ENCODE data around the gene SLC39A11. TPM values are rescaled to one million over a fixed set of nuclear protein-coding genes. Genes with fewer than 3 reads are reported as not detected.

SLC39A11 gene
- total and polyA plus RNA-seq, 4 donors: 9.3 to 49.3 (median 24.7) TPM

- Histone ChIP-seq H3K4me1 (ENCODE audit: control insufficient read depth in 5 of 5, insufficient read depth in 5 of 5, low read length in 5 of 5) (peaks cover 0 to 20% (median 4%) of the 10 kb centered on the region in 5 donors), H3K9ac (ENCODE audit: insufficient read depth in 1 of 2, low read length in 2 of 2) (no peak overlapping the region), H3K27ac (ENCODE audit: low read depth in 1 of 2, low read length in 1 of 2) (no peak overlapping the region), H3K9me3 (ENCODE audit: control insufficient read depth in 4 of 4, insufficient read depth in 3 of 4, low read length in 3 of 4) (peaks cover 0 to 8% (median under 1%) of the 10 kb centered on the region in 4 donors), H3K36me3 (ENCODE audit: control insufficient read depth in 4 of 4, insufficient read depth in 4 of 4, low read length in 4 of 4) (no peaks in the 10 kb centered on the region), H3K4me3 (no peak overlapping the region), H3K27me3 (ENCODE audit: control insufficient read depth in 3 of 3, insufficient read depth in 3 of 3, low read length in 2 of 3) (no peaks in the 10 kb centered on the region)
- TF ChIP-seq, protein P1, sequence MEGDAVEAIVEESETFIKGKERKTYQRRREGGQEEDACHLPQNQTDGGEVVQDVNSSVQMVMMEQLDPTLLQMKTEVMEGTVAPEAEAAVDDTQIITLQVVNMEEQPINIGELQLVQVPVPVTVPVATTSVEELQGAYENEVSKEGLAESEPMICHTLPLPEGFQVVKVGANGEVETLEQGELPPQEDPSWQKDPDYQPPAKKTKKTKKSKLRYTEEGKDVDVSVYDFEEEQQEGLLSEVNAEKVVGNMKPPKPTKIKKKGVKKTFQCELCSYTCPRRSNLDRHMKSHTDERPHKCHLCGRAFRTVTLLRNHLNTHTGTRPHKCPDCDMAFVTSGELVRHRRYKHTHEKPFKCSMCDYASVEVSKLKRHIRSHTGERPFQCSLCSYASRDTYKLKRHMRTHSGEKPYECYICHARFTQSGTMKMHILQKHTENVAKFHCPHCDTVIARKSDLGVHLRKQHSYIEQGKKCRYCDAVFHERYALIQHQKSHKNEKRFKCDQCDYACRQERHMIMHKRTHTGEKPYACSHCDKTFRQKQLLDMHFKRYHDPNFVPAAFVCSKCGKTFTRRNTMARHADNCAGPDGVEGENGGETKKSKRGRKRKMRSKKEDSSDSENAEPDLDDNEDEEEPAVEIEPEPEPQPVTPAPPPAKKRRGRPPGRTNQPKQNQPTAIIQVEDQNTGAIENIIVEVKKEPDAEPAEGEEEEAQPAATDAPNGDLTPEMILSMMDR (IDR thresholded peaks at IDR 0.05; ENCODE audit: control extremely low read depth, extremely low read depth): no peak
- ATAC-seq (ENCODE audit: insufficient read depth, low FRiP score): no peak
- peak; percentile 32 to 94 (median 91) for DNase-seq
- WGBS, 2 donors: 65 to 67% methylated on average over 8 of the region's 8 CpGs
Observed at GRCh38 chr17:73043686-73044581, 48.6 kb downstream of the SLC39A11 start.

GRCh38 chr17:73042809-73043685 is 49.4 kb downstream of the SLC39A11 start:
- WGBS, 2 donors: 60 to 65% methylated on average over 7 of the region's 7 CpGs
- no peak overlapping the region for H3K27ac ChIP-seq (ENCODE audit: low read depth in 1 of 2, low read length in 1 of 2)
- ATAC-seq (ENCODE audit: insufficient read depth, low FRiP score): no peak

DNA sequence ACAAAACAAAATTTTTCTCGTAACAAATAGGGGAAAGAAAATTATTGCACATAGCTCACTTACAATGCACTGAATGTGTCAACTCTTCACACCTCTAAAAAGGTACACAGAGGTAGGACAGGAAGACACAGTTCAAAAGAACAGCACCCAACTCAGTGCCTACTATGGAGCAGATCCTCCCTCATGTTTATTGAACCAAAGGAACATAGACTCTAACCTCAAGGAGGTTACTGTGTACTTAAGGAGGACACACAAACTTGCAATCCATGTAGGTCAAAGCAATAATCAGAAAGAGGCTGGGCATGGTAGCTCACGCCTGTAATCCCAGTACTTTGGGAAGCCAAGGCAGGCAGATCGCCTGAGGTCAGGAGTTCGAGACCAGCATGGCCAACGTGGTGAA is 50.3 kb downstream of the SLC39A11 start:
- H3K36me3 ChIP-seq (ENCODE audit: control insufficient read depth in 4 of 4, insufficient read depth in 4 of 4, low read length in 4 of 4): peaks cover 0 to 2% (median 0%) of the 10 kb centered on the region in 4 donors
- WGBS, 2 donors: 75 to 90% methylated on average over 5 of the region's 5 CpGs
- H3K9ac ChIP-seq (ENCODE audit: insufficient read depth in 1 of 2, low read length in 2 of 2): no peak overlapping the region
- no peak overlapping the region for H3K4me3 ChIP-seq
- peaks cover 0 to 8% (median under 1%) of the 10 kb centered on the region in 4 donors for H3K9me3 ChIP-seq (ENCODE audit: control insufficient read depth in 4 of 4, insufficient read depth in 3 of 4, low read length in 3 of 4)
- DNase-seq: no peak
- H3K4me1 ChIP-seq (ENCODE audit: control insufficient read depth in 5 of 5, insufficient read depth in 5 of 5, low read length in 5 of 5): peaks cover 0 to 20% (median 4%) of the 10 kb centered on the region in 5 donors
- H3K27me3 ChIP-seq (ENCODE audit: control insufficient read depth in 3 of 3, insufficient read depth in 3 of 3, low read length in 2 of 3): no peaks in the 10 kb centered on the region
- TF ChIP-seq, protein P1 (IDR thresholded peaks at IDR 0.05; ENCODE audit: control extremely low read depth, extremely low read depth): no peak
- H3K27ac ChIP-seq (ENCODE audit: low read depth in 1 of 2, low read length in 1 of 2): no peak overlapping the region
- no peak for ATAC-seq (ENCODE audit: insufficient read depth, low FRiP score)

More at GRCh38 chr17:73042809-73043685, 49.4 kb downstream of the SLC39A11 start:
- peak; percentile 64 to 91 (median 67) for DNase-seq
- TF ChIP-seq, protein P1 (IDR thresholded peaks at IDR 0.05; ENCODE audit: control extremely low read depth, extremely low read depth): no peak
- Histone ChIP-seq H3K27me3 (ENCODE audit: control insufficient read depth in 3 of 3, insufficient read depth in 3 of 3, low read length in 2 of 3) (no peaks in the 10 kb centered on the region), H3K9ac (ENCODE audit: insufficient read depth in 1 of 2, low read length in 2 of 2) (no peak overlapping the region), H3K36me3 (ENCODE audit: control insufficient read depth in 4 of 4, insufficient read depth in 4 of 4, low read length in 4 of 4) (no peaks in the 10 kb centered on the region), H3K4me1 (ENCODE audit: control insufficient read depth in 5 of 5, insufficient read depth in 5 of 5, low read length in 5 of 5) (peaks cover 0 to 20% (median 4%) of the 10 kb centered on the region in 5 donors), H3K9me3 (ENCODE audit: control insufficient read depth in 4 of 4, insufficient read depth in 3 of 4, low read length in 3 of 4) (peaks cover 0 to 8% (median under 1%) of the 10 kb centered on the region in 4 donors), H3K4me3 (no peak overlapping the region)

All from lung (tissue), 12 donors.